Endometrial microvascular endothelial cells (primary cell): ENCODE results near the gene C1QTNF1. TPM values are rescaled to one million over a fixed set of nuclear protein-coding genes. Genes with fewer than 3 reads are reported as not detected.

ENCODE experiments used
- in situ Hi-C: cut with HindIII; loops from 2 replicates; pipeline ENCODE4 v1.10.0; 2017; ENCODE audit warnings: low sequenced_read_pairs, low pct_unique_long_range_greater_than_20kb; ENCODE audit errors: inconsistent ontology term
- total RNA-seq: library from RNA; depleted of rRNA; stranded (reverse); fragments of >200 nt; gene quantifications from one replicate; pipeline ENCODE4 v1.2.3, GENCODE V29; 2015; ENCODE audit errors: inconsistent ontology term

The C1QTNF1 gene
- total RNA-seq, 1 donor from 2014 or later, result 3.9 TPM

DNA sequence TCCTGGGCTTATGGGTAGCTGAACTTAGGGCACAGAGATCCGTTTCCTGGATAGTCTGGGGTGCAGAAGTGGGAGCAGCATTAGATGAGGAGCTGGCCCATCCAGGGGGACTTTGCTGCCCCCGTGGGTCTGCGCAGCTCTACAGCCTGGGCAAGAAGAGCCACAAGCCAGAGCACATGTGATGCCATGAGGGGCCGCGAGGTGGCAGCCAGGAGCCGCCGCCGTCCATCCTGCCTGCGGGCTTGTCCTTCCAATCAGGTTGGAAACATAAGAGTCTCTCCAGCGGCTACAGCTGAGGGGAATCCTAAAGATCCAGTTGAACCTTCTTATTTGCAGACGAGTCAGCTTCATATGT, 21.9 kb downstream of the C1QTNF1 start:
- in situ Hi-C loops, result no loop called here

GRCh38 chr17:79046197-79046915, 22.4 kb downstream of the C1QTNF1 start:
- in situ Hi-C loops, result no loop called here

DNA sequence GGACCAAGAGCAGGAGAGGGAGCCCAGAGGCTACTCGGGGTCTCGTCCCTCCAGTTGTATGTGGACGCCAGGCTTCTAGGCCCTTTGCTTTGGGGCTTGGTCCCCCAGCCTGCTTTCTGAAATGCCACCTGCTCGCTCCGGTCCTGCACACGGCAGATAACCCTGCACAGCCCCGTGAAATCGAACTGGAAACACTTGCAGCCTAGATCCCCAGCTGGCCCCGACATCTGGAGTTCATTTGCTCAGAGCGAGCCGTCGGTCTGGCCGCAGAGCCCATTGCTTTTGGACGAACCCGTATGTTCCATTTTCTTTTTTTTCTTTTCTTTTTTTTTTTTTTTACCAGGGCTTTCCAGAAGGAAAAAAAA, 22.9 kb downstream of the C1QTNF1 start:
- in situ Hi-C loops, result no loop called here

DNA sequence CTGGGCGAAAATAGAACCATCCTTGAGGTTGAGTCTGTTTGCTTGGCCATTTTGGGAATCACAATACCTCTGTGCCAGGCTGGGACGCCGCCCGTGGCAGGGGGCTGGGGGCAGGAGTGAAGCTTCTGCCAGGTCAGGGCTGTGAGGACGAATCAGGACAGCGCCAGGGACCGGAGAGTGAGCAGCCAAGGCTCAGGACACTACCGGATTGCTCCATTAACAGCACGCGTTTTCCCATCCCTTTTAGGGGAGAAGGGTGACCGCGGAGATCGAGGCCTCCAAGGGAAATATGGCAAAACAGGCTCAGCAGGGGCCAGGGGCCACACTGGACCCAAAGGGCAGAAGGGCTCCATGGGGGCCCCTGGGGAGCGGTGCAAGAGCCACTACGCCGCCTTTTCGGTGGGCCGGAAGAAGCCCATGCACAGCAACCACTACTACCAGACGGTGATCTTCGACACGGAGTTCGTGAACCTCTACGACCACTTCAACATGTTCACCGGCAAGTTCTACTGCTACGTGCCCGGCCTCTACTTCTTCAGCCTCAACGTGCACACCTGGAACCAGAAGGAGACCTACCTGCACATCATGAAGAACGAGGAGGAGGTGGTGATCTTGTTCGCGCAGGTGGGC, 23.4 kb downstream of the C1QTNF1 start:
- in situ Hi-C loops, result no loop called here

DNA sequence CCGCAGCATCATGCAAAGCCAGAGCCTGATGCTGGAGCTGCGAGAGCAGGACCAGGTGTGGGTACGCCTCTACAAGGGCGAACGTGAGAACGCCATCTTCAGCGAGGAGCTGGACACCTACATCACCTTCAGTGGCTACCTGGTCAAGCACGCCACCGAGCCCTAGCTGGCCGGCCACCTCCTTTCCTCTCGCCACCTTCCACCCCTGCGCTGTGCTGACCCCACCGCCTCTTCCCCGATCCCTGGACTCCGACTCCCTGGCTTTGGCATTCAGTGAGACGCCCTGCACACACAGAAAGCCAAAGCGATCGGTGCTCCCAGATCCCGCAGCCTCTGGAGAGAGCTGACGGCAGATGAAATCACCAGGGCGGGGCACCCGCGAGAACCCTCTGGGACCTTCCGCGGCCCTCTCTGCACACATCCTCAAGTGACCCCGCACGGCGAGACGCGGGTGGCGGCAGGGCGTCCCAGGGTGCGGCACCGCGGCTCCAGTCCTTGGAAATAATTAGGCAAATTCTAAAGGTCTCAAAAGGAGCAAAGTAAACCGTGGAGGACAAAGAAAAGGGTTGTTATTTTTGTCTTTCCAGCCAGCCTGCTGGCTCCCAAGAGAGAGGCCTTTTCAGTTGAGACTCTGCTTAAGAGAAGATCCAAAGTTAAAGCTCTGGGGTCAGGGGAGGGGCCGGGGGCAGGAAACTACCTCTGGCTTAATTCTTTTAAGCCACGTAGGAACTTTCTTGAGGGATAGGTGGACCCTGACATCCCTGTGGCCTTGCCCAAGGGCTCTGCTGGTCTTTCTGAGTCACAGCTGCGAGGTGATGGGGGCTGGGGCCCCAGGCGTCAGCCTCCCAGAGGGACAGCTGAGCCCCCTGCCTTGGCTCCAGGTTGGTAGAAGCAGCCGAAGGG, 24.2 kb downstream of the C1QTNF1 start:
- in situ Hi-C loops, result no loop called here

- in situ Hi-C loops, result no loop called here
Observed at GRCh38 chr17:79048826-79049755, 25.1 kb downstream of the C1QTNF1 start.

- in situ Hi-C loops, result no loop called here
Observed at GRCh38 chr17:79049821-79050220, 25.9 kb downstream of the C1QTNF1 start.

- in situ Hi-C loops, result no loop called here
Observed at GRCh38 chr17:79050551-79050950, 26.6 kb downstream of the C1QTNF1 start.

GRCh38 chr17:79051306-79051705, 27.3 kb downstream of the C1QTNF1 start:
- in situ Hi-C loops, result no loop called here

DNA sequence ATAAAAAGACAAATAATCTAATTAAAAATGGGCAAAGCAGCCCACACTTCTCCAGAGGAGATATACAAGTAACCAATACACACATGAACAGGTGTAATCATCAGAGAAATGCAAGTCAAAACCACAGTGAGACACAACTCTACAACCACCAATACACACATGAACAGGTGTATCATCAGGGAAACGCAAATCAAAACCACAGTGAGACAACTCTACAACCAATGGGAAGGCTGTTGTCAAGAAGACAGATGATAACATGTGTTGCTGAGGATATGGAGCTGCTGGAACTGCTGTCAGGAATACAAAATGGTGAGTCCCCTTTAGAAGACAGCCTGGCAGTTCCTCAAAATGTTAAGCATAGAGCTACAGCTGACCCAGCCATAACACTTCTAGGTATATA, 28.2 kb downstream of the C1QTNF1 start:
- in situ Hi-C loops, result no loop called here

GRCh38 chr17:79053251-79053925, 29.4 kb downstream of the C1QTNF1 start:
- in situ Hi-C loops, result no loop called here

DNA sequence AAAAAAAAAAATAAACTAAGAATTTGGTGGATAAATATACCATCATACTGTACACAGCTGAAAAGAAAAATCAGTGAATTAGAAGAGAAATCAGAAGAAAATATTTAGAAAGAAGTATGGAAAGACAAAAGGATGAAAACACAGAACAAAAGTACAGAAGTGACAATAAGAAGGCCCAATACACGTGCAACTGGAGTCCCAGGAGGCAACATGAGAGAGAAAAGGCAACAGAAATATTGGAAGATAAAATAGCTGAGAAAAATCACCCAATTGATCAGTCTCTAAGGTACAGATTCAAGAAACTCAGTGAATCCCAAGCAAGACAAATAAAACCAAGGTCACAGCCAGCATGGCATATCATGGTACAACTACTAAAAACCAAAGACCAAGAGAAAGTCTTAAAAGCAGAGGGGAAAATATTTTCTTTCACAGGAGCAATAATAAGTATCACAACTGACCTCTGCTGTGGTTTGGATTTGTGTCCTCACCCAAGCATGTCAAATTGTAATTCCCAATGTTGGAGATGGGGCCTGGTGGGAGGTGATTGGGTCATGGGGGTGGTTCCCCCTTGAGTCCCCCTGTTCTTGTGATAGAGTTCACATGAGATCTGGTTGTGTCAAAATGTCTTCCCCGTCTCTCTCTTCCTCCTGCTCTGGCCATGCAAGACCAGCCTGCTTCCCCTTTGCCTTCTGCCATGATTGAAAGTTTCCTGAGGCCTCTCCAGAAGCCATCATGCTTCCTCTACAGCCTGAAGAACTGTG, 30.4 kb downstream of the C1QTNF1 start:
- in situ Hi-C loops, result no loop called here

DNA sequence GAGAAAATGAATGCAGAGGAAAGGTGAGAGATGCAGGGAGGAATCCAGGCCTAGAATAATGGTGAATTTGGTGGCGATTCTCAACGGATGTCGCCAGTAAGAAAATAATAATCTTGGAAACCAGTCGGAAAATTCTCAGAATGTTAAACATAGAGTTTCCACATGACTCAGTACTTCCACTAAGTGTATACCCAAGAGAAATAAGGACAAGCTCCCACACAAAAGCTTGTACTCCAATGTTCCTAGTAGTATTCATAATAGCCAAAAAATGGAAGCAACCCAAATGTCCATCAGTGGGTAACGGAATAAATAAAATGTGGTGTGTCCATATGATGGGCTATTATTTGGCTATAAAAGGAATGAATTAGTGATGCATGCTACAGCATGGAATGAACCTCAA, 31.2 kb downstream of the C1QTNF1 start:
- in situ Hi-C loops, result no loop called here

DNA sequence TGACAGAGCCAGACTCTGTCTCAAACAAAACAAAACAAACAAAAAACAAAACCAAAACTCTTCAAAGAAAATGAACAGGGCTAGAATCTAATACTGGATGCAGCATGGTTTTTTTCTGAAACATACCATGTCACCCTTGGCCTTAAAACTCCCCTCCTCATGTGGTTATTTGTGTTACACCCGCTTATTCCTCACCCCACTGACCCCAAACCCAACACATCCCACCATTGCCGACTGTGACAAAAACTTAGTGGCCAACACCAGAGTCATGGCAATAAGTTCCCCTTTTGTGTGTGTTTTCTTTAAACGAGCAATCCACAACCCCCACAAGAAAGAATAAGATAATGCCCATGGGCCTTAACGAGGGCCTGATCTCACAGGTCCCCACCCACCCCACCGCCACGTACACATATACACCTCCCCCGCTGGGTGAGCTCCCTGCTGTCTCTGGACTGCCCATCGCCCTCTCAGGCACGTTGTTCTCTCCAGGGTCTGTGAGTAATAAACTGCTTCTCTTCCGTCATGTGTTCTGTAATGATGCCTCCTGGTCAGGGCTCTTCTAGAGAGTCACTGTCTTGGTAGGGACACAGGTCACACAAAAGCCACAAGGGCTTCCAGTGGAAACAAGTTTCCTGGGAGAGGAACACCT, 33.9 kb downstream of the C1QTNF1 start:
- in situ Hi-C loops, result no loop called here

- in situ Hi-C loops, result no loop called here
Observed at GRCh38 chr17:79062691-79063090, 38.7 kb downstream of the C1QTNF1 start.

DNA sequence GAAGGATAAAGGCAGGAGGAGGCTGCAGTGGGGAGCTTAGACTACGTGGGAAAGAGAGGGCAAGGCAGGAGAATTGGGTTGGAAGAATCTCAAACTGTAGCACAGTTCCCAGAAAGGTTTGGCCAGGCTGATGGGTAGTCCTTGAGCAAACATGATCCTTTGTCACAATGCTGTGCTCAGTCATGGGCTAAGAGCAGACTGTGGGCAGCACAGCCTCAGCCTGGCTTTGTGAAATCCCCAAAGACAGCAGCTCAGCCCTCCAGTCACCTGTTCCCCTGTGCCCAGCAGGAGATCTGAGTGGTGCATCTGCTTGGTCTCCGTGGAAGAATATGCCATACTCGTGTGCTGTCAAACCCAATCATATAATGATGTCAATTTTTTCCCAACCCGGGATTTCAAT, 40.1 kb downstream of the C1QTNF1 start:
- in situ Hi-C loops, result no loop called here

DNA sequence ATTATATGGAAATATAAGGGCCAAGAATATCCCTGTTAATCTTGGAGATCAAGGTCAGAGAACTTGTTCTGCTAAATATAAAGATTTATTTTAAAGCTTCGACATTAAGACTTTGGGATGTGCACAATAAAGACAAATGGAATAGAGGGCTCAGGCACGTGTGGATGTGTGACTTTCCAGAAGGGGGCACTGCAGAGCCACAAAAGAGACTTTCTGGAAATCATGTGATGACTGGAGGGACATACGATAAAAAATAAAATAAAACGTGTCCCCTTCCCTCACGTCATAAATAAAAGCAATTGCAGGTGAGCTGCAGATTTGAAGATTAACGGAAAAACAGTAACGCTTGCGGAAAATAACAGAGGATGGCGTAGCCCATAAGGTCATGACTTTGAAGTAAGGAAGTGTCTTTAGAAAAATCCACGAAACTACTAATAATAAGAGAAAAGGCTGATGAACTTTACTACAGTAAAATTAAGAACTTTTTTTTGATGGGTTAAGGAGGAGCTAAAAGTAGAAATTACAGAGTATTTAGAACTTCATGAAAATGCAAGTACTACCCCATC, 41.2 kb downstream of the C1QTNF1 start:
- in situ Hi-C loops, result no loop called here
